A549 (cell line): ENCODE measurements around the gene LHFPL2. TPM values are rescaled to one million over a fixed set of nuclear protein-coding genes. Genes with fewer than 3 reads are reported as not detected.

Experiments
- ATAC-seq, 2 experiments: fragments of 200-7000 bp in 1 of 2; fragments of >200 bp in 1 of 2; cut with Nextera tagmentation in 1 of 2; cut with Tn5 transposase in 1 of 2; 3 replicates each; pipeline versions ENCODE4 v1.8.0 to v1.9.1; 2018 to 2020; ENCODE audit warnings: mild to moderate bottlenecking in 1 of 2, moderate library complexity in 1 of 2
- CTCF ChIA-PET: fragments of 300-600 bp; sonication (Branson Sonifier 250); formaldehyde crosslinking; extraction: SDS; loops from one replicate; lab custom pipeline; 2021; ENCODE audit warnings: antibody characterized with exemption, inconsistent platforms; lab: Yijun Ruan, JAX
- POLR2A ChIA-PET: fragments of 350-600 bp; formaldehyde crosslinking; extraction: SDS; loops from one replicate; lab custom pipeline; 2021; ENCODE audit warnings: antibody characterized with exemption, inconsistent platforms; lab: Yijun Ruan, JAX
- DNase-seq, 2 experiments: peaks; one replicate each; pipeline versions ENCODE4 v3.0.0 to v3.0.0-alpha.2; 2011 to 2016; ENCODE audit warnings: low read depth in 1 of 2, low spot score in 1 of 2
- FAIRE-seq: peaks from 2 replicates; lab custom pipeline; 2011; peaks lifted over from hg19 to GRCh38; lab: Jason Lieb, UNC
- H3K27ac ChIP-seq, 2 experiments: fragments of >200 bp; sonication (Bioruptor Twin); formaldehyde crosslinking; 3 replicates each; pipeline ENCODE4 v1.5.1; 2016 to 2017
- H3K4me1 ChIP-seq: fragments of >200 bp; sonication (Bioruptor Twin); formaldehyde crosslinking; 3 replicates; pipeline ENCODE4 v1.6.1; 2016
- H3K4me2 ChIP-seq: fragments of >200 bp; sonication (Bioruptor Twin); formaldehyde crosslinking; 3 replicates; pipeline ENCODE4 v1.6.1; 2016
- H3K4me3 ChIP-seq: fragments of >200 bp; sonication (Bioruptor Twin); formaldehyde crosslinking; 3 replicates; pipeline ENCODE4 v1.5.1; 2016
- H3K9me3 ChIP-seq: fragments of >200 bp; sonication (Bioruptor Twin); formaldehyde crosslinking; 3 replicates; pipeline ENCODE4 v1.6.1; 2016
- BHLHE40 ChIP-seq: IDR thresholded peaks from 2 replicates; pipeline ENCODE4 v1.6.1; 2012; ENCODE audit warnings: low read depth, low read length, inconsistent platforms
- CBX8 ChIP-seq: fragments of 200-600 bp; sonication (generic); IDR thresholded peaks from 2 replicates; pipeline ENCODE4 v1.6.1; 2016
- CHD2 ChIP-seq: fragments of 150-350 bp; IDR thresholded peaks from 2 replicates; pipeline ENCODE4 v1.6.1; 2014; ENCODE audit warnings: low read length; ENCODE audit not compliant: partially characterized antibody
- CHD4 ChIP-seq: fragments of 200-600 bp; sonication (generic); IDR thresholded peaks from 2 replicates; pipeline ENCODE4 v1.6.1; 2016; ENCODE audit warnings: antibody characterized with exemption, mild to moderate bottlenecking, borderline replicate concordance
- EHMT2 ChIP-seq: fragments of 200-600 bp; sonication (generic); IDR thresholded peaks from 2 replicates; pipeline ENCODE4 v1.6.1; 2016; ENCODE audit warnings: antibody characterized with exemption, low read depth, mild to moderate bottlenecking, moderate library complexity
- ESRRA ChIP-seq: fragments of 150-350 bp; IDR thresholded peaks from 2 replicates; pipeline ENCODE4 v1.6.1; 2014; ENCODE audit warnings: mild to moderate bottlenecking, low read length, borderline replicate concordance
- FOSL2 ChIP-seq, 2 experiments: fragments of 450-650 bp in 1 of 2; fragments of >200 bp in 1 of 2; sonication (Bioruptor Twin) in 1 of 2; formaldehyde crosslinking; IDR thresholded peaks; 2 replicates each; pipeline versions ENCODE4 v1.5.0 to v1.6.1; 2016 to 2020; ENCODE audit warnings: mild to moderate bottlenecking in 1 of 2, moderate library complexity in 1 of 2
- FOXS1 ChIP-seq: fragments of 250-450 bp; sonication (Bioruptor Pico); IDR thresholded peaks from 2 replicates; pipeline ENCODE4 v1.5.0; 2020; ENCODE audit warnings: mild to moderate bottlenecking, moderate library complexity
- GATA3 ChIP-seq: IDR thresholded peaks from 2 replicates; pipeline ENCODE4 v1.6.1; 2012; ENCODE audit warnings: borderline replicate concordance
- HMGXB4 ChIP-seq: fragments of 250-450 bp; sonication (Bioruptor Pico); IDR thresholded peaks from 2 replicates; pipeline ENCODE4 v1.5.0; 2021; ENCODE audit warnings: mild to moderate bottlenecking, moderate library complexity, borderline replicate concordance
- HOXB13 ChIP-seq: fragments of 250-450 bp; sonication (Bioruptor Pico); IDR thresholded peaks from 2 replicates; pipeline ENCODE4 v1.5.0; 2020; ENCODE audit warnings: low read depth, mild to moderate bottlenecking, moderate library complexity
- JUNB ChIP-seq: fragments of >200 bp; sonication (Bioruptor Twin); formaldehyde crosslinking; IDR thresholded peaks from 2 replicates; pipeline ENCODE4 v1.6.1; 2016
- KDM1A ChIP-seq: fragments of 200-600 bp; sonication (generic); IDR thresholded peaks from 2 replicates; pipeline ENCODE4 v1.6.1; 2016; ENCODE audit warnings: low read depth, mild to moderate bottlenecking
- MAX ChIP-seq: IDR thresholded peaks from 2 replicates; pipeline ENCODE4 v1.6.1; 2012
- MAZ ChIP-seq: fragments of 150-350 bp; IDR thresholded peaks from 2 replicates; pipeline ENCODE4 v1.6.1; 2014; ENCODE audit warnings: antibody characterized with exemption, low read depth, low read length, borderline replicate concordance
- MYC ChIP-seq: IDR thresholded peaks from 2 replicates; pipeline ENCODE4 v1.6.1; 2012; ENCODE audit warnings: mild to moderate bottlenecking, inconsistent platforms, low read length, improper control_type of control experiment, borderline replicate concordance
- NPAS2 ChIP-seq: fragments of 250-450 bp; sonication (Bioruptor Pico); IDR thresholded peaks from 2 replicates; pipeline ENCODE4 v1.8.0; 2022; ENCODE audit warnings: mild to moderate bottlenecking, moderate library complexity, borderline replicate concordance
- NR3C1 ChIP-seq: fragments of >200 bp; sonication (Bioruptor Twin); formaldehyde crosslinking; IDR thresholded peaks from 3 replicates; pipeline ENCODE4 v1.6.1; 2017
- PHF8 ChIP-seq: fragments of 200-600 bp; sonication (generic); IDR thresholded peaks from 2 replicates; pipeline ENCODE4 v1.6.1; 2016; ENCODE audit warnings: low read depth, mild to moderate bottlenecking, antibody characterized with exemption, moderate library complexity, borderline replicate concordance
- RAD21 ChIP-seq, 2 experiments: fragments of >200 bp in 1 of 2; sonication (Bioruptor Twin) in 1 of 2; formaldehyde crosslinking in 1 of 2; IDR thresholded peaks in 1 of 2; conservative IDR thresholded peaks in 1 of 2; 2 replicates in 1 of 2; 3 replicates in 1 of 2; pipeline ENCODE4 v1.6.1; 2012 to 2018; ENCODE audit warnings: inconsistent platforms in 1 of 2
- RNF2 ChIP-seq: fragments of 200-600 bp; sonication (generic); IDR thresholded peaks from 2 replicates; pipeline ENCODE4 v1.6.1; 2016; ENCODE audit warnings: low read depth, mild to moderate bottlenecking, antibody characterized with exemption, moderate library complexity, borderline replicate concordance
- SMC3 ChIP-seq: fragments of >200 bp; sonication (Bioruptor Twin); formaldehyde crosslinking; IDR thresholded peaks from 3 replicates; pipeline ENCODE4 v1.6.1; 2018; ENCODE audit warnings: inconsistent platforms
- TFCP2L1 ChIP-seq: fragments of 250-450 bp; sonication (Bioruptor Pico); IDR thresholded peaks from 2 replicates; pipeline ENCODE4 v1.5.0; 2021; ENCODE audit warnings: mild to moderate bottlenecking
- USF2 ChIP-seq: fragments of 450-650 bp; IDR thresholded peaks from 2 replicates; pipeline ENCODE4 v1.6.1; 2014; ENCODE audit warnings: antibody characterized with exemption
- ZC3H11A ChIP-seq: fragments of 450-650 bp; IDR thresholded peaks from 2 replicates; pipeline ENCODE4 v1.6.1; 2014; ENCODE audit warnings: antibody characterized with exemption, mild to moderate bottlenecking
- ZNF302 ChIP-seq: fragments of 250-450 bp; sonication (Bioruptor Pico); IDR thresholded peaks from 2 replicates; pipeline ENCODE4 v1.9.0; 2021; ENCODE audit warnings: inconsistent platforms, mild to moderate bottlenecking, moderate library complexity
- ZSCAN20 ChIP-seq: fragments of 250-450 bp; sonication (Bioruptor Pico); IDR thresholded peaks from 2 replicates; pipeline ENCODE4 v1.8.0; 2022; ENCODE audit warnings: mild to moderate bottlenecking, moderate library complexity
- WGBS: methylation state at CpG from one replicate; pipeline ENCODE4 v1.1.6; 2017; ENCODE audit errors: missing lambda C conversion rate; 5-methylcytosine and 5-hydroxymethylcytosine counted together
- polyA plus RNA-seq, 4 experiments: library from polyadenylated mRNA; depleted of rRNA in 3 of 4; stranded (reverse); fragments of >200 nt; fragmentation: RNase III in 1 of 4; extraction: RNeasy Plus Mini Kit Qiagen cat#74134 plus additional on column Dnase treatment in 1 of 4; gene quantifications; 2 replicates in 3 of 4; 3 replicates in 1 of 4; pipeline ENCODE4 v1.2.3, GENCODE V29; 2011 to 2017
- TF ChIP-seq, protein P1 (sequence below): fragments of >200 bp; sonication (Bioruptor Twin); formaldehyde crosslinking; IDR thresholded peaks from 2 replicates; pipeline ENCODE4 v1.6.1; 2016
- TF ChIP-seq, protein P2 (sequence below): fragments of >200 bp; sonication (Bioruptor Twin); formaldehyde crosslinking; IDR thresholded peaks from 3 replicates; pipeline ENCODE4 v1.6.1; 2016

Gene LHFPL2
- polyA plus RNA-seq, 2 of the 4 experiments (the other 2 are of a cell fraction), result 24.9 to 41.7 TPM

- CTCF ChIA-PET, result interaction anchor here (0.9 kb wide), 1 partner anchor 65 kb away, joined by 3 read pairs; no protein-coding TSS in a partner anchor
- 84% methylated on average over 3 of the region's 3 CpGs for WGBS
- FAIRE-seq, result no peak
- no peak for ATAC-seq
- TF ChIP-seq SMC3 (no peak), NPAS2 (no peak), JUNB (no peak), MAX (no peak), FOSL2 (IDR thresholded peaks at IDR 0.05) (no peak), FOSL2 (CRISPR knock-in tag; IDR thresholded peaks at IDR 0.05) (no peak), HOXB13 (CRISPR knock-in tag) (no peak), USF2 (no peak), FOXS1 (CRISPR knock-in tag) (no peak), CBX8 (no peak), HMGXB4 (CRISPR knock-in tag) (no peak), ZNF302 (CRISPR knock-in tag) (no peak), ZSCAN20 (CRISPR knock-in tag) (no peak), BHLHE40 (no peak)
- TF ChIP-seq, protein P1, sequence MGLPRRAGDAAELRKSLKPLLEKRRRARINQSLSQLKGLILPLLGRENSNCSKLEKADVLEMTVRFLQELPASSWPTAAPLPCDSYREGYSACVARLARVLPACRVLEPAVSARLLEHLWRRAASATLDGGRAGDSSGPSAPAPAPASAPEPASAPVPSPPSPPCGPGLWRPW, result no peak
- TF ChIP-seq, all 56 proteins: peak for 0
- Histone ChIP-seq H3K4me2 (no peak overlapping the region), H3K4me3 (no peak overlapping the region), H3K9me3 (0 out of 3 replicates have a peak, but pooled peaks cover 5% of the 10 kb centered on the region), H3K27ac (peak overlapping the region in 1 of 2 experiments; percentile 31; a peak in 1 of 6 replicates), H3K4me1 (peaks cover 18% of the 10 kb centered on the region)
- DNase-seq, result no peak
- POLR2A ChIA-PET, result interaction anchor here (0.6 kb wide), 1 partner anchor 213 kb away, joined by 3 read pairs; no protein-coding TSS in a partner anchor
Measured at GRCh38 chr5:78562714-78563330, 85.8 kb downstream of the LHFPL2 start.

- FAIRE-seq, result no peak
Measured at GRCh38 chr5:78562001-78562400, 86.6 kb downstream of the LHFPL2 start.

More at GRCh38 chr5:78562001-78562400, 86.6 kb downstream of the LHFPL2 start:
- ChIA-PET POLR2A (no interaction called here), CTCF (no interaction called here)
- 0 out of 3 replicates have a peak, but pooled peaks cover 5% of the 10 kb centered on the region for H3K9me3 ChIP-seq
- 95% methylated on average over 3 of the region's 3 CpGs for WGBS
- H3K4me3 ChIP-seq, result no peak overlapping the region
- no peak overlapping the region for H3K27ac ChIP-seq
- ATAC-seq, result no peak
- no peak overlapping the region for H3K4me2 ChIP-seq
- TF ChIP-seq RAD21 (conservative IDR thresholded peaks at IDR 0.05 in 1 of 2, IDR thresholded peaks at IDR 0.05 in 1 of 2), result no peak
- no peak for TF ChIP-seq CHD2
- no peak for TF ChIP-seq RNF2
- no peak for TF ChIP-seq NR3C1
- TF ChIP-seq ESRRA, result no peak
- TF ChIP-seq TFCP2L1, result no peak
- no peak for TF ChIP-seq EHMT2
- no peak for TF ChIP-seq MAX
- TF ChIP-seq MAZ, result no peak
- no peak for TF ChIP-seq GATA3
- TF ChIP-seq, protein P2, sequence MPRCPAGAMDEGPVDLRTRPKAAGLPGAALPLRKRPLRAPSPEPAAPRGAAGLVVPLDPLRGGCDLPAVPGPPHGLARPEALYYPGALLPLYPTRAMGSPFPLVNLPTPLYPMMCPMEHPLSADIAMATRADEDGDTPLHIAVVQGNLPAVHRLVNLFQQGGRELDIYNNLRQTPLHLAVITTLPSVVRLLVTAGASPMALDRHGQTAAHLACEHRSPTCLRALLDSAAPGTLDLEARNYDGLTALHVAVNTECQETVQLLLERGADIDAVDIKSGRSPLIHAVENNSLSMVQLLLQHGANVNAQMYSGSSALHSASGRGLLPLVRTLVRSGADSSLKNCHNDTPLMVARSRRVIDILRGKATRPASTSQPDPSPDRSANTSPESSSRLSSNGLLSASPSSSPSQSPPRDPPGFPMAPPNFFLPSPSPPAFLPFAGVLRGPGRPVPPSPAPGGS, result no peak
- no peak for TF ChIP-seq KDM1A
- TF ChIP-seq PHF8, result no peak
- TF ChIP-seq CBX8, result no peak
- TF ChIP-seq HMGXB4 (CRISPR knock-in tag), result no peak
- no peak for TF ChIP-seq HOXB13 (CRISPR knock-in tag)
- no peak for TF ChIP-seq MYC
- TF ChIP-seq CHD4, result no peak
- TF ChIP-seq BHLHE40, result no peak
- TF ChIP-seq ZC3H11A, result no peak
- DNase-seq, result no peak
- H3K4me1 ChIP-seq, result peaks cover 10% of the 10 kb centered on the region
